MM.1S (cell line): ENCODE data around the gene CTSA.

Experiments
- EZH2 ChIP-seq: fragments of 300-600 bp; sonication (generic); optimal IDR thresholded peaks from 2 replicates; pipeline ENCODE3; 2017; ENCODE audit warnings: low read depth, mild to moderate bottlenecking, antibody characterized with exemption, low read length, mixed read lengths
- TF ChIP-seq, protein P1 (sequence below): fragments of 300-600 bp; sonication (generic); IDR thresholded peaks from 2 replicates; pipeline ENCODE4 v1.5.1; 2016; ENCODE audit warnings: antibody characterized with exemption, low read length, mixed read lengths

DNA sequence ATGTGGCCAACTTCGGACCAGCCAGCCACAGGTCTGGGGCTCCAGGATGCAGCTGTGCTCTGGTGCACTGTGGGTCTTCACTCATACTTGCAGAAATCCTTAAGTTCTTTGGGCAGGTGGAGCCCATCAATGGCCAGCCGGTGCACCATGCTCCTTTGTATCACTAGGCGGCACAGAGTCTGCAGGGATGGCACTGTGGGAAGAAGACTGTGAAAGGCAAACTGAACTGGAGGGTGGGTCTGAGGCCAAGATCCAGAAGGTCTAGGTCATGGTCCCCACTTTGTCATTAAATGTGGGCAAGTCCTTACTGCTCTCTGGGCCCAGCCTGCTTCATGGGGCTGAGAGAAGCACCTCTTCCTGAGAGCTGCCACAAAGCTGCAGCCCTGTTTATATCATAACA lies 2.5 kb upstream of the CTSA start:
- TF ChIP-seq, protein P1, sequence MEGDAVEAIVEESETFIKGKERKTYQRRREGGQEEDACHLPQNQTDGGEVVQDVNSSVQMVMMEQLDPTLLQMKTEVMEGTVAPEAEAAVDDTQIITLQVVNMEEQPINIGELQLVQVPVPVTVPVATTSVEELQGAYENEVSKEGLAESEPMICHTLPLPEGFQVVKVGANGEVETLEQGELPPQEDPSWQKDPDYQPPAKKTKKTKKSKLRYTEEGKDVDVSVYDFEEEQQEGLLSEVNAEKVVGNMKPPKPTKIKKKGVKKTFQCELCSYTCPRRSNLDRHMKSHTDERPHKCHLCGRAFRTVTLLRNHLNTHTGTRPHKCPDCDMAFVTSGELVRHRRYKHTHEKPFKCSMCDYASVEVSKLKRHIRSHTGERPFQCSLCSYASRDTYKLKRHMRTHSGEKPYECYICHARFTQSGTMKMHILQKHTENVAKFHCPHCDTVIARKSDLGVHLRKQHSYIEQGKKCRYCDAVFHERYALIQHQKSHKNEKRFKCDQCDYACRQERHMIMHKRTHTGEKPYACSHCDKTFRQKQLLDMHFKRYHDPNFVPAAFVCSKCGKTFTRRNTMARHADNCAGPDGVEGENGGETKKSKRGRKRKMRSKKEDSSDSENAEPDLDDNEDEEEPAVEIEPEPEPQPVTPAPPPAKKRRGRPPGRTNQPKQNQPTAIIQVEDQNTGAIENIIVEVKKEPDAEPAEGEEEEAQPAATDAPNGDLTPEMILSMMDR, result no peak
- TF ChIP-seq EZH2, result no peak
